Activated CD4-positive, alpha-beta T cell treated with anti-CD3 and anti-CD28 coated beads, Interleukin-2, amount 10 ng/mL, durations not matched to agents 24 days and 14 days (primary cell): Measurements from ENCODE around the gene SLC27A4. TPM values are rescaled to one million over a fixed set of nuclear protein-coding genes. Genes with fewer than 3 reads are reported as not detected.

Source experiments
- DNase-seq: peaks from one replicate; pipeline ENCODE4 v3.0.0; 2022
- H3K27ac Mint-ChIP-seq: one replicate; pipeline ENCODE4 v1.8.0; 2022; ENCODE audit warnings: mild to moderate bottlenecking, mixed read lengths
- H3K27me3 Mint-ChIP-seq: one replicate; pipeline ENCODE4 v1.8.0; 2022; ENCODE audit warnings: mixed read lengths
- H3K36me3 Mint-ChIP-seq: one replicate; pipeline ENCODE4 v1.8.0; 2022; ENCODE audit warnings: low read depth, mild to moderate bottlenecking, mixed read lengths
- H3K4me1 Mint-ChIP-seq: one replicate; pipeline ENCODE4 v1.8.0; 2021; ENCODE audit warnings: mixed read lengths
- H3K4me3 Mint-ChIP-seq: one replicate; pipeline ENCODE4 v1.8.0; 2022; ENCODE audit warnings: mild to moderate bottlenecking, moderate library complexity, mixed read lengths
- H3K9me3 Mint-ChIP-seq: one replicate; pipeline ENCODE4 v1.8.0; 2021; ENCODE audit warnings: mixed read lengths
- intact Hi-C: fragments of 100-400 bp; cut with micrococcal nuclease; formaldehyde crosslinking; loops from one replicate; pipeline ENCODE4 v1.15.1; 2023
- total RNA-seq: library from RNA; stranded (reverse); gene quantifications from 2 replicates; pipeline ENCODE4 v1.2.3, GENCODE V29; 2022

Gene SLC27A4
- total RNA-seq, 1 donor from 2014 or later = 37.0 TPM

- H3K27ac Mint-ChIP-seq = peak overlapping the region; percentile 79
- no peaks in the 10 kb centered on the region for H3K36me3 Mint-ChIP-seq
- H3K4me1 Mint-ChIP-seq = peaks cover 16% of the 10 kb centered on the region
- H3K27me3 Mint-ChIP-seq = no peaks in the 10 kb centered on the region
- intact Hi-C loops = loop anchor here (5.0 kb wide), 1 partner anchor 51 kb away; no protein-coding TSS in a partner anchor
- H3K4me3 Mint-ChIP-seq = peak overlapping the region; percentile 85
- H3K9me3 Mint-ChIP-seq = no peaks in the 10 kb centered on the region
- no peak for DNase-seq
These were observed 21.1 kb downstream of the SLC27A4 start for GRCh38 chr9:128361296-128361985.

GRCh38 chr9:128361986-128362646 is 21.8 kb downstream of the SLC27A4 start:
- Mint-ChIP-seq H3K36me3 (no peaks in the 10 kb centered on the region), H3K4me3 (peak overlapping the region; percentile 85), H3K27ac (peak overlapping the region; percentile 79), H3K4me1 (peaks cover 16% of the 10 kb centered on the region), H3K9me3 (no peaks in the 10 kb centered on the region), H3K27me3 (no peaks in the 10 kb centered on the region)
- DNase-seq = peak; percentile 91
- intact Hi-C loops = loop anchor here (1.0 to 5.0 kb wide), 4 partner anchors 9 to 67 kb away; partner anchors contain the start of genes SLC27A4 and URM1

GRCh38 chr9:128362774-128363173 is 22.4 kb downstream of the SLC27A4 start:
- no peaks in the 10 kb centered on the region for H3K27me3 Mint-ChIP-seq
- no peaks in the 10 kb centered on the region for H3K9me3 Mint-ChIP-seq
- H3K27ac Mint-ChIP-seq = no peak overlapping the region
- intact Hi-C loops = loop anchor here (1.0 to 5.0 kb wide), 4 partner anchors 9 to 67 kb away; partner anchors contain the start of genes SLC27A4 and URM1
- peaks cover 16% of the 10 kb centered on the region for H3K4me1 Mint-ChIP-seq
- H3K36me3 Mint-ChIP-seq = no peaks in the 10 kb centered on the region
- no peak for DNase-seq
- H3K4me3 Mint-ChIP-seq = no peak overlapping the region

- no peaks in the 10 kb centered on the region for H3K27me3 Mint-ChIP-seq
- peaks cover 21% of the 10 kb centered on the region for H3K4me1 Mint-ChIP-seq
- peak overlapping the region; percentile 37 for H3K27ac Mint-ChIP-seq
- H3K4me3 Mint-ChIP-seq = peak overlapping the region; percentile 57
- no peaks in the 10 kb centered on the region for H3K36me3 Mint-ChIP-seq
- no peak for DNase-seq
- intact Hi-C loops = no loop called here
- no peaks in the 10 kb centered on the region for H3K9me3 Mint-ChIP-seq
These were observed 25.2 kb downstream of the SLC27A4 start for GRCh38 chr9:128365525-128365924.

- Mint-ChIP-seq H3K4me1 (peaks cover 29% of the 10 kb centered on the region), H3K27ac (no peak overlapping the region), H3K36me3 (peaks cover 15% of the 10 kb centered on the region), H3K9me3 (no peaks in the 10 kb centered on the region), H3K4me3 (no peak overlapping the region), H3K27me3 (no peaks in the 10 kb centered on the region)
- DNase-seq = no peak
- intact Hi-C loops = no loop called here
These were observed 28.8 kb downstream of the SLC27A4 start for GRCh38 chr9:128369024-128369706.

DNA sequence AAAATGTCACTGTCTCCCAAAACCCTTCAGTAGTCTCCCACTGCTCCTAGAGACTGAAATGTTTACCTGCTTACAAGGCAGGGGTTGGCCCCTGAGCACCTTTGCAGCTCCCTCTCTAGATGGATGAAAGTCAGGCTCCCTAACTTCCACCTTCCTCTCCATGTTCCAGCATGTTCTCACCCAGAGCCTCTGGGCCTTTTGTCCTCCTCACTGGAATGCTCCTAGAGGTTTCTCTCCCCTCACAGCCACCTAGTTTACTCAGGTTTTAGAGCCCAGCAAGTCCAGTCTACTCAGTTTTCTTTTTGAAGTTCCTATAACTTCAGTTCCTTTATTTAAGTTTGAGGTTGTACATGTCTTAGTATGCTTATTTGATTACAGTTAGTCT is 30.0 kb downstream of the SLC27A4 start:
- no peaks in the 10 kb centered on the region for H3K27me3 Mint-ChIP-seq
- peak; percentile 63 for DNase-seq
- intact Hi-C loops = loop anchor here (2.0 to 5.0 kb wide), 3 partner anchors 30 to 512 kb away; partner anchors contain the start of genes KYAT1, LRRC8A, SLC27A4 and SPTAN1
- H3K36me3 Mint-ChIP-seq = peaks cover 19% of the 10 kb centered on the region
- peaks cover 28% of the 10 kb centered on the region for H3K4me1 Mint-ChIP-seq
- H3K9me3 Mint-ChIP-seq = no peaks in the 10 kb centered on the region
- peak overlapping the region; percentile 93 for H3K27ac Mint-ChIP-seq
- peak overlapping the region; percentile 99 for H3K4me3 Mint-ChIP-seq

- Mint-ChIP-seq H3K4me3 (peak within 1 kb of the TSS; percentile 99), H3K27ac (peak within 1 kb of the TSS; percentile 93), H3K36me3 (peaks cover 22% of the 10 kb centered on the region), H3K9me3 (no peaks in the 10 kb centered on the region), H3K4me1 (peaks cover 29% of the 10 kb centered on the region), H3K27me3 (no peaks in the 10 kb centered on the region)
- DNase-seq = peak; percentile 99
- intact Hi-C loops = loop anchor here (1.0 to 5.0 kb wide), 8 partner anchors 9 to 511 kb away; partner anchors contain the start of genes BBLN, CERCAM, COQ4 and KYAT1
These were observed 30.7 kb downstream of the SLC27A4 start, which contains the start of gene URM1 for GRCh38 chr9:128370752-128371629. TSS of gene URM1 (plus strand) at chr9:128371374. CDS start at chr9:128371381, 7 bp downstream.

- peaks cover 22% of the 10 kb centered on the region for H3K36me3 Mint-ChIP-seq
- intact Hi-C loops = loop anchor here (1.0 to 5.0 kb wide), 8 partner anchors 9 to 511 kb away; partner anchors contain the start of genes BBLN, CERCAM, COQ4 and KYAT1
- peak overlapping the region; percentile 99 for H3K4me3 Mint-ChIP-seq
- H3K4me1 Mint-ChIP-seq = peaks cover 29% of the 10 kb centered on the region
- H3K27me3 Mint-ChIP-seq = no peaks in the 10 kb centered on the region
- H3K27ac Mint-ChIP-seq = peak overlapping the region; percentile 93
- H3K9me3 Mint-ChIP-seq = no peaks in the 10 kb centered on the region
- DNase-seq = peak; percentile 61
These were observed 31.3 kb downstream of the SLC27A4 start for GRCh38 chr9:128371630-128372117.

GRCh38 chr9:128372188-128372641 is 31.9 kb downstream of the SLC27A4 start:
- intact Hi-C loops = loop anchor here (5.0 kb wide), 2 partner anchors 180 to 510 kb away; partner anchors contain the start of genes KYAT1, LRRC8A and SPTAN1
- Mint-ChIP-seq H3K27ac (peak overlapping the region; percentile 93), H3K9me3 (no peaks in the 10 kb centered on the region), H3K27me3 (no peaks in the 10 kb centered on the region), H3K4me3 (peak overlapping the region; percentile 99), H3K36me3 (peaks cover 24% of the 10 kb centered on the region), H3K4me1 (peaks cover 29% of the 10 kb centered on the region)
- no peak for DNase-seq

- peak overlapping the region; percentile 99 for H3K4me3 Mint-ChIP-seq
- H3K27ac Mint-ChIP-seq = peak overlapping the region; percentile 93
- no peaks in the 10 kb centered on the region for H3K9me3 Mint-ChIP-seq
- peaks cover 24% of the 10 kb centered on the region for H3K36me3 Mint-ChIP-seq
- intact Hi-C loops = loop anchor here (5.0 kb wide), 2 partner anchors 180 to 510 kb away; partner anchors contain the start of genes KYAT1, LRRC8A and SPTAN1
- no peak for DNase-seq
- no peaks in the 10 kb centered on the region for H3K27me3 Mint-ChIP-seq
- peaks cover 29% of the 10 kb centered on the region for H3K4me1 Mint-ChIP-seq
These were observed 32.5 kb downstream of the SLC27A4 start for GRCh38 chr9:128372784-128373183.

DNA sequence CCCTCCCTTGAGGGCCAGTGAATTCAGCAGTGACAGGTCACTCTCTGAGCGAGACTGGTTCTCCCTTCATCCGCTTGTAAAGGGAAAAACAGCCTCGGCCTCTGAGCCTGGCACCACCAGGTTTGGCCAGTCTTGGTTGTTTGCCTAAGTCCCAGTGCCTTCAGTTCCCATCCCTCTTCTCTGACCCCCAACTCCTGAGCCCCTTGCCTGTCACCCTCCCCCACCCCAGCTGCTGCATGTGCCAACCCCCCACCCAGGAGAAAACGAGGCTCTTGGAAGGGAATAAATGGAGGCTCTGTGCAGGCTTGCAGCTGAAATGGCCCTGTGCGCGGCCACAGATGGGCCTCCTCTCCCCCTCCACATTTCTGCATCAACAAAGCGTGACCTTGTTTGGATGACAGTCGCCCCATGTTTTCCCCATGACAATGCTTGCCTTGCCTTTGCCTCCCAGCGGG is 33.9 kb downstream of the SLC27A4 start:
- Mint-ChIP-seq H3K4me3 (no peak overlapping the region), H3K36me3 (peaks cover 29% of the 10 kb centered on the region), H3K27ac (no peak overlapping the region), H3K27me3 (no peaks in the 10 kb centered on the region), H3K9me3 (no peaks in the 10 kb centered on the region), H3K4me1 (peaks cover 29% of the 10 kb centered on the region)
- intact Hi-C loops = loop anchor here (5.0 kb wide), 2 partner anchors 178 to 508 kb away; partner anchors contain the start of genes KYAT1, LRRC8A and SPTAN1
- DNase-seq = no peak

GRCh38 chr9:128375865-128376264 is 35.5 kb downstream of the SLC27A4 start:
- peaks cover 22% of the 10 kb centered on the region for H3K4me1 Mint-ChIP-seq
- H3K36me3 Mint-ChIP-seq = peaks cover 33% of the 10 kb centered on the region
- H3K4me3 Mint-ChIP-seq = no peak overlapping the region
- no peak overlapping the region for H3K27ac Mint-ChIP-seq
- H3K27me3 Mint-ChIP-seq = no peaks in the 10 kb centered on the region
- intact Hi-C loops = no loop called here
- no peaks in the 10 kb centered on the region for H3K9me3 Mint-ChIP-seq
- DNase-seq = no peak
